PC-3 (cell line): ENCODE measurements around the gene MRPL9.

Source experiments
- EZH2 ChIP-seq: fragments of 300-600 bp; sonication (generic); IDR thresholded peaks from one replicate; pipeline ENCODE4 v1.6.1; 2017; ENCODE audit warnings: antibody characterized with exemption, mild to moderate bottlenecking, low read length; ENCODE audit not compliant: unreplicated experiment
- TF ChIP-seq, protein P1 (sequence below): fragments of 300-600 bp; sonication (generic); conservative IDR thresholded peaks from 2 replicates; pipeline ENCODE4 v1.5.1; 2017; ENCODE audit warnings: antibody characterized with exemption, low read depth, mild to moderate bottlenecking, low read length

DNA sequence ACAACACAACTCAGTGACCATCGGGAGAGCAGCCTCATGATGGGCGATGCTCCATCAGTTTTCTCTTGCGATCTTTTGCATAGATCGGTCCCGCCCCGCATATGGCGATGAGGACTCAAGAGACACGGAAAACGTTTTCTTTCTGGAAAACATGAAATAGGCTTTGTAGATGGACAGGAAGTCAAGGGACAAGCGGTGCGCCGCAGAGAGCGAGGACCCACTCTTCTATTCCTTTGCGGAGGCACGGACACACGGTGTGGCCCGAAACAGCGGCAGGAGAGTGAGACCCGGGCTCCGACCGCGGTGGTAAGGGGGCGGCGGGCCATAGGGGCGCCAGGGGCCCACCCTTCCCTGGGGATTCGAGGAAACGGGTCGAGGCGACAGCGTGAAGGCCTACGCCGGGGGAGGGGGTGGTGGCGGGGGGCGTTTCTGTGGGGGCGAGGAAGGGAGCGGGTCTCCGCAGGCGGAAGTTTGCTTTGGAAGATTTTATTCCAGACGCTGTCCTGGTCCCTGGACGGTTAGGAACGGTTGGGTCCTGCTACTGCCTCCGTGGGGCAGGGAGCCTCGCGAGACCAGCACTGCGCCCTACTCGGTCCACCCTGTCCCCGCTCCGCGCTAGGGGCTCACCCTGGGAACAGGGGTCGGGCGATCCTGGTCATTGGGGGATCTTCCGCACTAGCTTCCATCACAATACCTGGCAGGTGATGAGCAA is 27.8 kb upstream of the MRPL9 start:
- TF ChIP-seq, protein P1, sequence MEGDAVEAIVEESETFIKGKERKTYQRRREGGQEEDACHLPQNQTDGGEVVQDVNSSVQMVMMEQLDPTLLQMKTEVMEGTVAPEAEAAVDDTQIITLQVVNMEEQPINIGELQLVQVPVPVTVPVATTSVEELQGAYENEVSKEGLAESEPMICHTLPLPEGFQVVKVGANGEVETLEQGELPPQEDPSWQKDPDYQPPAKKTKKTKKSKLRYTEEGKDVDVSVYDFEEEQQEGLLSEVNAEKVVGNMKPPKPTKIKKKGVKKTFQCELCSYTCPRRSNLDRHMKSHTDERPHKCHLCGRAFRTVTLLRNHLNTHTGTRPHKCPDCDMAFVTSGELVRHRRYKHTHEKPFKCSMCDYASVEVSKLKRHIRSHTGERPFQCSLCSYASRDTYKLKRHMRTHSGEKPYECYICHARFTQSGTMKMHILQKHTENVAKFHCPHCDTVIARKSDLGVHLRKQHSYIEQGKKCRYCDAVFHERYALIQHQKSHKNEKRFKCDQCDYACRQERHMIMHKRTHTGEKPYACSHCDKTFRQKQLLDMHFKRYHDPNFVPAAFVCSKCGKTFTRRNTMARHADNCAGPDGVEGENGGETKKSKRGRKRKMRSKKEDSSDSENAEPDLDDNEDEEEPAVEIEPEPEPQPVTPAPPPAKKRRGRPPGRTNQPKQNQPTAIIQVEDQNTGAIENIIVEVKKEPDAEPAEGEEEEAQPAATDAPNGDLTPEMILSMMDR: no peak
- no peak for TF ChIP-seq EZH2
